GM23248 (cell line): Measurements from ENCODE around the gene RPP25. TPM values are rescaled to one million over a fixed set of nuclear protein-coding genes. Genes with fewer than 3 reads are reported as not detected.
A peak's percentile ranks its signal among the peaks of the same experiment; 100 is the strongest.

Source experiments
- DNase-seq: peaks from one replicate; pipeline ENCODE4 v3.0.0-alpha.2; 2015
- H2AFZ ChIP-seq: fragments of 200-600 bp; sonication (generic); 2 replicates; pipeline ENCODE4 v1.6.1; 2016; ENCODE audit warnings: antibody characterized with exemption
- H3F3A ChIP-seq: fragments of 200-600 bp; sonication (generic); 2 replicates; pipeline ENCODE4 v1.6.1; 2016; ENCODE audit warnings: mild to moderate bottlenecking, antibody characterized with exemption, mixed run types; ENCODE audit not compliant: insufficient read depth
- H3K27ac ChIP-seq: fragments of 200-600 bp; sonication (generic); 2 replicates; pipeline ENCODE4 v1.5.1; 2016; ENCODE audit warnings: mild to moderate bottlenecking
- H3K27me3 ChIP-seq: fragments of 200-600 bp; sonication (generic); replicated peaks from 2 replicates; pipeline ENCODE4 v1.6.1; 2016; ENCODE audit warnings: mild to moderate bottlenecking; ENCODE audit not compliant: insufficient read depth
- H3K36me3 ChIP-seq: fragments of 200-600 bp; sonication (generic); 2 replicates; pipeline ENCODE4 v1.6.1; 2016; ENCODE audit warnings: low read depth, mild to moderate bottlenecking
- H3K4me1 ChIP-seq: fragments of 200-600 bp; sonication (generic); 2 replicates; pipeline ENCODE4 v1.6.1; 2016; ENCODE audit warnings: mild to moderate bottlenecking; ENCODE audit not compliant: insufficient read depth
- H3K4me2 ChIP-seq: fragments of 200-600 bp; sonication (generic); one replicate; pipeline ENCODE4 v1.6.1; 2016; ENCODE audit warnings: mild to moderate bottlenecking; ENCODE audit not compliant: unreplicated experiment
- H3K4me3 ChIP-seq: fragments of 200-600 bp; sonication (generic); 2 replicates; pipeline ENCODE4 v1.5.1; 2016; ENCODE audit warnings: mild to moderate bottlenecking
- H3K79me2 ChIP-seq: fragments of 200-600 bp; sonication (generic); 2 replicates; pipeline ENCODE4 v1.6.1; 2016; ENCODE audit warnings: mild to moderate bottlenecking; ENCODE audit not compliant: insufficient read depth
- H3K9ac ChIP-seq: fragments of 200-600 bp; sonication (generic); 2 replicates; pipeline ENCODE4 v1.6.1; 2016; ENCODE audit warnings: mild to moderate bottlenecking
- H3K9me2 ChIP-seq: fragments of 200-600 bp; sonication (generic); 2 replicates; pipeline ENCODE4 v1.6.1; 2016; ENCODE audit warnings: mixed run types, mild to moderate bottlenecking, moderate library complexity; ENCODE audit not compliant: insufficient read depth
- H3K9me3 ChIP-seq: fragments of 200-600 bp; sonication (generic); one replicate; pipeline ENCODE4 v1.6.1; 2017; ENCODE audit warnings: low read depth
- H4K20me1 ChIP-seq: fragments of 200-600 bp; sonication (generic); 2 replicates; pipeline ENCODE4 v1.6.0; 2016; ENCODE audit not compliant: insufficient read depth
- EZH2 ChIP-seq: fragments of 200-600 bp; sonication (generic); IDR thresholded peaks from 2 replicates; pipeline ENCODE4 v1.6.1; 2018; ENCODE audit warnings: antibody characterized with exemption, mild to moderate bottlenecking; ENCODE audit not compliant: insufficient read depth, poor library complexity, severe bottlenecking
- EZH2phosphoT487 ChIP-seq: fragments of 200-600 bp; sonication (generic); IDR thresholded peaks from 2 replicates; pipeline ENCODE4 v1.6.1; 2018; ENCODE audit warnings: antibody characterized with exemption, moderate library complexity, mild to moderate bottlenecking, low read depth; ENCODE audit not compliant: insufficient read depth
- WGBS, 2 experiments: methylation state at CpG; one replicate each; pipeline ENCODE4 v1.1.6; 2015 to 2017; ENCODE audit warnings: low lambda C conversion rate in 2 of 2, low coverage in 1 of 2; ENCODE audit errors: missing lambda C conversion rate in 2 of 2; 5-methylcytosine and 5-hydroxymethylcytosine counted together
- in situ Hi-C: fragments of 300-500 bp; cut with MboI; formaldehyde crosslinking; loops from 2 replicates; pipeline ENCODE4 v1.15.0; 2020
- polyA plus RNA-seq: library from polyadenylated mRNA; unstranded; fragments of >200 nt; fragmentation: Nextera tagmentation; extraction: Ambion mirVana; gene quantifications from 2 replicates; pipeline ENCODE4 v1.2.1, GENCODE V29; 2016
- total RNA-seq: library from RNA; depleted of rRNA; stranded (reverse); fragments of >200 nt; shearing (Covaris generic); gene quantifications from 2 replicates; pipeline ENCODE4 v1.2.3, GENCODE V29; 2014

The RPP25 gene
- total and polyA plus RNA-seq, 2 experiments from 2014 or later = 3.4 to 4.5 TPM

DNA sequence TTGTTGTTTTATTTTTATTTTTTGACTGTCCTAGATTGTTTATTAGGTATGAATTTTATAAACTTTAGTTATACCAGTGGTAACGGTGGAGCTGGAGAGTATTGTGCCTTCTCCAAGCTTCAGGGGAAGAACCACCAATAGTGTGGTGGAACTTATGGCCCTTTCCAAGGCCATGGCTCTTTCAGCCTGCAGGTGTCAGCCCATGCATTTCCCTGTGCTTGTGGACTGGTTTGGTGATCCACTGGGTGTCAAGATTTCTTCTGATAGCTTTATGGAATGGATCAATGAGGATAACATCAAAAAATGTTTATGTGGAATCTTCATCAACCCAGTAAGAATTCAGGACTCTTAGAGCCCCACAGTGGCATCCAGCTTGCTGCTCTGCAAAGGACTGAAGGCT is 19.6 kb upstream of the RPP25 start:
- H3K9ac ChIP-seq = no peak overlapping the region
- no peaks in the 10 kb centered on the region for H3K9me3 ChIP-seq
- WGBS, 2 experiments = 0 to 8% methylated on average over 1 of the region's 1 CpG
- H3K27ac ChIP-seq = no peak overlapping the region
- H3K4me1 ChIP-seq = no peaks in the 10 kb centered on the region
- DNase-seq = no peak
- no peaks in the 10 kb centered on the region for H3K27me3 ChIP-seq
- H4K20me1 ChIP-seq = no peaks in the 10 kb centered on the region
- no peaks in the 10 kb centered on the region for H3K36me3 ChIP-seq
- in situ Hi-C loops = no loop called here
- no peaks in the 10 kb centered on the region for H3K9me2 ChIP-seq
- H3K4me3 ChIP-seq = no peak overlapping the region
- no peak overlapping the region for H2AFZ ChIP-seq
- TF ChIP-seq EZH2 (no peak), EZH2phosphoT487 (no peak)
- no peaks in the 10 kb centered on the region for H3K79me2 ChIP-seq
- H3K4me2 ChIP-seq = no peak overlapping the region
- peaks cover 9% of the 10 kb centered on the region for H3F3A ChIP-seq

DNA sequence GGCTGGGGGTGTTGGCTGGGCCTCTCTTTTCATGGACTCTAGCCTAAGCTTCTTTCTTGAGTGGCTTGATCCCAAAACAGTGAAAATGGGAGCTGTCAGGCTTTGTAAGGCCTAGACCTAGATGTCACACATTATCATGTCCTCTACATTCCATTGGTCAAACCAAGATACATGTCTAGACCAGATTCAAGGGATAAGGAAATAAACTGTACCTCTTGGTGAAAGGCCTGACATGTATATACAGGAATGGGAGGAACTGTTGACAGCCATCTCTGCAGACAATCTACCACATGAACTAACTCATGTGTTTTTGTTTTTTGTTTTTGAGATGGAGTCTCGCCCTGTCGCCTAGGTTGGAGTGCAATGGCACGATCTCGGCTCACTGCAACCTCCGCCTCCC is 11.1 kb upstream of the RPP25 start:
- Histone ChIP-seq H3K79me2 (no peaks in the 10 kb centered on the region), H3K36me3 (no peaks in the 10 kb centered on the region), H3K9me2 (no peaks in the 10 kb centered on the region), H3F3A (no peaks in the 10 kb centered on the region), H4K20me1 (no peaks in the 10 kb centered on the region), H3K4me2 (no peak overlapping the region), H3K9ac (no peak overlapping the region), H3K4me1 (peaks cover 7% of the 10 kb centered on the region; the same call in 1 of the 2 replicates), H3K27me3 (no peaks in the 10 kb centered on the region), H2AFZ (no peak overlapping the region), H3K9me3 (no peaks in the 10 kb centered on the region), H3K27ac (no peak overlapping the region), H3K4me3 (no peak overlapping the region)
- DNase-seq = no peak
- in situ Hi-C loops = no loop called here
- TF ChIP-seq EZH2 = no peak
- no peak for TF ChIP-seq EZH2phosphoT487
- 83 to 90% methylated on average over 5 of the region's 5 CpGs for WGBS, 2 experiments

DNA sequence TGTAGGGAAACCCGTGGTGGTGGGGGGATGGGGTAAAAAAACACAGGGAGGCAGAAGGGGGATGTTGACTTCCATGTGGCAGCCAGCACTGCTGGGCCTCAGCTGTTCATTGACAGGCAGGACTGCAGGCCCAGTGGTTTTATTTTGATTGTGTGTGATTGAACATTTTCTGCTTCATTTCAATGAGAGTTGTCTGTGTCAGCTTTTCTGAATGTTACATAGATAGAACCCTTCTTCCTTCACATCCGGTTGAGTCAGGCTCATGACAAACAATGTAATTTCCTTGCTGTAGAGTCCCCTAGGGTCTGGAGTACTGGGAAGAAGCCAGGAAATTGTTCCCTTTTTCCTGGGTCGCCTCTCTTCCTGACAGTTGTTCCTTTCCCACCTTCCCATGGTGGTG is 8.2 kb upstream of the RPP25 start:
- no peak overlapping the region for H2AFZ ChIP-seq

GRCh38 chr15:74963213-74963612 is 6.6 kb upstream of the RPP25 start:
- Histone ChIP-seq H3K9ac (no peak overlapping the region), H3K9me2 (no peaks in the 10 kb centered on the region), H3F3A (no peaks in the 10 kb centered on the region), H3K9me3 (no peaks in the 10 kb centered on the region), H3K36me3 (no peaks in the 10 kb centered on the region), H3K27me3 (0 out of 2 replicates have a peak, but pooled peaks cover 3% of the 10 kb centered on the region), H2AFZ (no peak overlapping the region), H3K27ac (no peak overlapping the region), H3K4me3 (no peak overlapping the region), H3K79me2 (no peaks in the 10 kb centered on the region), H3K4me2 (no peak overlapping the region), H4K20me1 (no peaks in the 10 kb centered on the region), H3K4me1 (peaks cover 7% of the 10 kb centered on the region; the same call in 1 of the 2 replicates)
- in situ Hi-C loops = no loop called here
- TF ChIP-seq EZH2 (no peak), EZH2phosphoT487 (no peak)
- 85 to 91% methylated on average over 4 of the region's 4 CpGs for WGBS, 2 experiments
- no peak for DNase-seq

More for the DNA sequence above, 8.2 kb upstream of the RPP25 start:
- Histone ChIP-seq H3F3A (no peaks in the 10 kb centered on the region), H3K9ac (no peak overlapping the region), H3K27me3 (no peaks in the 10 kb centered on the region), H4K20me1 (no peaks in the 10 kb centered on the region), H3K4me2 (no peak overlapping the region), H3K9me3 (no peaks in the 10 kb centered on the region), H3K79me2 (no peaks in the 10 kb centered on the region), H3K4me1 (peaks cover 7% of the 10 kb centered on the region; the same call in 1 of the 2 replicates), H3K36me3 (no peaks in the 10 kb centered on the region), H3K9me2 (no peaks in the 10 kb centered on the region), H3K27ac (no peak overlapping the region), H3K4me3 (no peak overlapping the region)
- 9 to 12% methylated on average over 3 of the region's 3 CpGs for WGBS, 2 experiments
- DNase-seq = peak; percentile 52
- TF ChIP-seq EZH2 = no peak
- TF ChIP-seq EZH2phosphoT487 = no peak
- in situ Hi-C loops = no loop called here

- Histone ChIP-seq H3K9me3 (no peaks in the 10 kb centered on the region), H3K27ac (no peak overlapping the region), H3K4me2 (no peak overlapping the region), H3K27me3 (0 out of 2 replicates have a peak, but pooled peaks cover 3% of the 10 kb centered on the region), H3K4me3 (no peak overlapping the region), H3K4me1 (peaks cover 9% of the 10 kb centered on the region; the same call in 1 of the 2 replicates), H2AFZ (no peak overlapping the region), H4K20me1 (no peaks in the 10 kb centered on the region), H3K79me2 (no peaks in the 10 kb centered on the region), H3K36me3 (no peaks in the 10 kb centered on the region), H3K9ac (no peak overlapping the region), H3F3A (no peaks in the 10 kb centered on the region), H3K9me2 (no peaks in the 10 kb centered on the region)
- WGBS, 2 experiments = 65 to 69% methylated on average over 2 of the region's 2 CpGs
- DNase-seq = no peak
- TF ChIP-seq EZH2 (no peak), EZH2phosphoT487 (no peak)
- in situ Hi-C loops = no loop called here
Observed at GRCh38 chr15:74962671-74963070, 6.1 kb upstream of the RPP25 start.
